ENCODE measurements around the gene NUMB. TPM values are rescaled to one million over a fixed set of nuclear protein-coding genes. Genes with fewer than 3 reads are reported as not detected.

NUMB gene
- total RNA-seq, 2 donors from 2014 or later = 79.9 to 85.2 TPM

GRCh38 chr14:73468828-73469375 lies 10.6 kb upstream of the NUMB start:
- Histone ChIP-seq H3K4me3 (ENCODE audit: low read length) (no peak overlapping the region), H3K9me3 (ENCODE audit: control insufficient read depth, low read length) (no peaks in the 10 kb centered on the region), H3K4me1 (ENCODE audit: control insufficient read depth, insufficient read depth, low read length) (peaks cover 5% of the 10 kb centered on the region), H3K27me3 (ENCODE audit: control insufficient read depth, insufficient read depth, low read length, poor library complexity, severe bottlenecking) (no peaks in the 10 kb centered on the region), H3K36me3 (ENCODE audit: control insufficient read depth, insufficient read depth, low read length) (no peaks in the 10 kb centered on the region), H3K27ac (ENCODE audit: low read depth, low read length) (no peak overlapping the region), H3K9ac (ENCODE audit: extremely low read depth, low read length, poor library complexity, severe bottlenecking) (no peak overlapping the region)
- H3K27me3 Mint-ChIP-seq (ENCODE audit: insufficient read depth) = no peaks in the 10 kb centered on the region
- no peak overlapping the region for H3K4me3 Mint-ChIP-seq
- no peak overlapping the region for H3K27ac Mint-ChIP-seq
- DNase-seq = no peak
- no peaks in the 10 kb centered on the region for H3K36me3 Mint-ChIP-seq (ENCODE audit: low read depth)
- 95 to 96% methylated on average over 3 of the region's 3 CpGs for WGBS, 2 experiments (ENCODE audit: insufficient coverage in 1 of 2, insufficient read length in 1 of 2)
- peaks cover 14% of the 10 kb centered on the region for H3K4me1 Mint-ChIP-seq
- no peak for TF ChIP-seq CTCF (conservative IDR thresholded peaks at IDR 0.05)
- H3K9me3 Mint-ChIP-seq = no peaks in the 10 kb centered on the region

GRCh38 chr14:73467800-73468199 lies 9.5 kb upstream of the NUMB start:
- H3K9ac ChIP-seq (ENCODE audit: extremely low read depth, low read length, poor library complexity, severe bottlenecking) = no peak overlapping the region

GRCh38 chr14:73467377-73467776 lies 9.0 kb upstream of the NUMB start:
- Mint-ChIP-seq H3K36me3 (ENCODE audit: low read depth) (no peaks in the 10 kb centered on the region), H3K9me3 (no peaks in the 10 kb centered on the region), H3K27ac (no peak overlapping the region), H3K4me1 (peaks cover 20% of the 10 kb centered on the region), H3K27me3 (ENCODE audit: insufficient read depth) (no peaks in the 10 kb centered on the region), H3K4me3 (no peak overlapping the region)
- H3K4me3 ChIP-seq (ENCODE audit: low read length) = no peak overlapping the region
- 72% methylated on average over 4 of the region's 5 CpGs; no CpG with 5 or more reads in 1 of the 2 experiments for WGBS, 2 experiments (ENCODE audit: insufficient coverage in 1 of 2, insufficient read length in 1 of 2)
- peaks cover 8% of the 10 kb centered on the region for H3K4me1 ChIP-seq (ENCODE audit: control insufficient read depth, insufficient read depth, low read length)
- no peaks in the 10 kb centered on the region for H3K36me3 ChIP-seq (ENCODE audit: control insufficient read depth, insufficient read depth, low read length)
- H3K27me3 ChIP-seq (ENCODE audit: control insufficient read depth, insufficient read depth, low read length, poor library complexity, severe bottlenecking) = no peaks in the 10 kb centered on the region
- no peaks in the 10 kb centered on the region for H3K9me3 ChIP-seq (ENCODE audit: control insufficient read depth, low read length)
- no peak for DNase-seq
- no peak overlapping the region for H3K27ac ChIP-seq (ENCODE audit: low read depth, low read length)
- no peak overlapping the region for H3K9ac ChIP-seq (ENCODE audit: extremely low read depth, low read length, poor library complexity, severe bottlenecking)
- TF ChIP-seq CTCF (conservative IDR thresholded peaks at IDR 0.05) = no peak

More at GRCh38 chr14:73467800-73468199, 9.5 kb upstream of the NUMB start:
- no peak overlapping the region for H3K27ac ChIP-seq (ENCODE audit: low read depth, low read length)
- no peak for DNase-seq
- no peaks in the 10 kb centered on the region for H3K9me3 ChIP-seq (ENCODE audit: control insufficient read depth, low read length)
- H3K27ac Mint-ChIP-seq = no peak overlapping the region
- no peak overlapping the region for H3K4me3 ChIP-seq (ENCODE audit: low read length)
- WGBS, 2 experiments (ENCODE audit: insufficient coverage in 1 of 2, insufficient read length in 1 of 2) = 88 to 95% methylated on average over 3 to 4 of the region's 4 CpGs
- H3K4me3 Mint-ChIP-seq = no peak overlapping the region
- no peaks in the 10 kb centered on the region for H3K36me3 ChIP-seq (ENCODE audit: control insufficient read depth, insufficient read depth, low read length)
- H3K4me1 Mint-ChIP-seq = peaks cover 16% of the 10 kb centered on the region
- H3K27me3 ChIP-seq (ENCODE audit: control insufficient read depth, insufficient read depth, low read length, poor library complexity, severe bottlenecking) = no peaks in the 10 kb centered on the region
- peaks cover 5% of the 10 kb centered on the region for H3K4me1 ChIP-seq (ENCODE audit: control insufficient read depth, insufficient read depth, low read length)
- no peak for TF ChIP-seq CTCF (conservative IDR thresholded peaks at IDR 0.05)
- no peaks in the 10 kb centered on the region for H3K9me3 Mint-ChIP-seq
- no peaks in the 10 kb centered on the region for H3K27me3 Mint-ChIP-seq (ENCODE audit: insufficient read depth)
- H3K36me3 Mint-ChIP-seq (ENCODE audit: low read depth) = no peaks in the 10 kb centered on the region
